C4-2B (cell line): Measurements from ENCODE around the gene BRSK2.

ENCODE experiments used
- H3K27ac ChIP-seq: fragments of 450-650 bp; 2 replicates; pipeline ENCODE4 v1.5.1; 2017
- CTCF ChIP-seq: fragments of 450-650 bp; conservative IDR thresholded peaks from 2 replicates; pipeline ENCODE4 v1.5.1; 2017; ENCODE audit warnings: mild to moderate bottlenecking
- ZFX ChIP-seq: fragments of 450-650 bp; IDR thresholded peaks from 2 replicates; pipeline ENCODE4 v1.6.1; 2017

The BRSK2 gene

GRCh38 chr11:1396375-1396841 lies 6.7 kb downstream of the BRSK2 start:
- no peak for TF ChIP-seq ZFX
- H3K27ac ChIP-seq, result no peak overlapping the region

GRCh38 chr11:1397146-1397861 lies 7.6 kb downstream of the BRSK2 start:
- no peak overlapping the region for H3K27ac ChIP-seq
- TF ChIP-seq ZFX, result no peak

- TF ChIP-seq CTCF (no peak), ZFX (no peak)
- H3K27ac ChIP-seq, result no peak overlapping the region
These were observed 8.3 kb downstream of the BRSK2 start for GRCh38 chr11:1397862-1398527.

- H3K27ac ChIP-seq, result no peak overlapping the region
- TF ChIP-seq ZFX, result no peak
- no peak for TF ChIP-seq CTCF
These were observed 8.9 kb downstream of the BRSK2 start for GRCh38 chr11:1398528-1399235.

- no peak for TF ChIP-seq CTCF
These were observed 9.9 kb downstream of the BRSK2 start for GRCh38 chr11:1399386-1400316.

GRCh38 chr11:1400317-1401170 lies 10.8 kb downstream of the BRSK2 start:
- H3K27ac ChIP-seq, result no peak overlapping the region
- no peak for TF ChIP-seq ZFX
- no peak for TF ChIP-seq CTCF

More at GRCh38 chr11:1399386-1400316, 9.9 kb downstream of the BRSK2 start:
- H3K27ac ChIP-seq, result no peak overlapping the region

- H3K27ac ChIP-seq, result no peak overlapping the region
- TF ChIP-seq CTCF (no peak), ZFX (no peak)
These were observed 11.4 kb downstream of the BRSK2 start for GRCh38 chr11:1401171-1401445.
